ENCODE measurements around the gene LAMB4.

- TF ChIP-seq FOSL2 (IDR thresholded peaks at IDR 0.05) (no peak), FOSL2 (CRISPR knock-in tag; IDR thresholded peaks at IDR 0.05) (no peak), FOXS1 (CRISPR knock-in tag; IDR thresholded peaks at IDR 0.05) (no peak), CTCF (IDR thresholded peaks at IDR 0.05) (no peak), POLR2A (IDR thresholded peaks at IDR 0.05; ENCODE audit: low read length) (no peak), MAX (IDR thresholded peaks at IDR 0.05) (no peak)
These were observed 6.9 kb upstream of the LAMB4 start for GRCh38 chr7:108137040-108137439.

Data from A549 (cell line).